ENCODE measurements around the gene ZNF219. TPM values are rescaled to one million over a fixed set of nuclear protein-coding genes. Genes with fewer than 3 reads are reported as not detected.

ZNF219 gene
- total and polyA plus RNA-seq, 2 of the 13 experiments (the other 11 are each of a cell fraction or from before 2014, with no cell fraction given), result 34.5 to 36.6 TPM

DNA sequence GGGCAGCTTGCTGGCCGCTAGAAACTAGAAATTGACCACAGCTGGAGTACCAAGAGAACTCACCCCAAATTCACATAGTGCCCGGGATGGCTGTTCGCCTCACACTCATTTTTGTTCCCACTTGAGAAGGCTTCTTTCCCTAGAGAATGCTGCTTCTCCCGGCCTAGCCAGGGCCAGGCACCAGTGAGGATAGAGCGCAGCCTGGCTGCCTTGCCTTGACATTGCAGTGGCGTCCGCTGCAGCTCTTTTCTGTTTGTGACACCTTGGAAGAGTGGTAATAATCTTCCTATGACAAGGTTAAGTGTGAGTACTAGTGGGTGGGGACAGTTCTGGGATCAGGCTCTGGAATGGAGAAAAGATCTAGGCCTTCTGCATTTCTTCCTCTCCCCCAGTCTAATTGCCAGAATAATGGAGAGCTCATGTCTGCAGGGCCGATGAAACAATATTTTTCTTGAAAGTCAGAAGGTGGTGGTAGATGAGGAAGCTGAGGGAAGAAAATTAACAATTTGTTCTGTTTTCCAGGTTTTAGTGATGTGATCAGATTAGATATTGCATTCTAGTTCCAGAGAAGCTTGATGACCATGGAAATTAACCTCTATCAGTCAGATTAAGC is 6.1 kb upstream of the ZNF219 start (continued):
- no peak for TF ChIP-seq ZBTB8A (CRISPR knock-in tag; IDR thresholded peaks at IDR 0.05; ENCODE audit: borderline replicate concordance, low read depth)
- no peak for TF ChIP-seq NR2F2 (IDR thresholded peaks at IDR 0.05; ENCODE audit: borderline replicate concordance, low read depth)
- TF ChIP-seq, protein P1, sequence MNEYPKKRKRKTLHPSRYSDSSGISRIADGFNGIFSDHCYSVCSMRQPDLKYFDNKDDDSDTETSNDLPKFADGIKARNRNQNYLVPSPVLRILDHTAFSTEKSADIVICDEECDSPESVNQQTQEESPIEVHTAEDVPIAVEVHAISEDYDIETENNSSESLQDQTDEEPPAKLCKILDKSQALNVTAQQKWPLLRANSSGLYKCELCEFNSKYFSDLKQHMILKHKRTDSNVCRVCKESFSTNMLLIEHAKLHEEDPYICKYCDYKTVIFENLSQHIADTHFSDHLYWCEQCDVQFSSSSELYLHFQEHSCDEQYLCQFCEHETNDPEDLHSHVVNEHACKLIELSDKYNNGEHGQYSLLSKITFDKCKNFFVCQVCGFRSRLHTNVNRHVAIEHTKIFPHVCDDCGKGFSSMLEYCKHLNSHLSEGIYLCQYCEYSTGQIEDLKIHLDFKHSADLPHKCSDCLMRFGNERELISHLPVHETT (CRISPR knock-in tag; conservative IDR thresholded peaks at IDR 0.05), result no peak
- TF ChIP-seq ZNF75D (CRISPR knock-in tag; IDR thresholded peaks at IDR 0.05; ENCODE audit: borderline replicate concordance), result no peak; the same call in 1 of the 2 replicates
- TF ChIP-seq, protein P2, sequence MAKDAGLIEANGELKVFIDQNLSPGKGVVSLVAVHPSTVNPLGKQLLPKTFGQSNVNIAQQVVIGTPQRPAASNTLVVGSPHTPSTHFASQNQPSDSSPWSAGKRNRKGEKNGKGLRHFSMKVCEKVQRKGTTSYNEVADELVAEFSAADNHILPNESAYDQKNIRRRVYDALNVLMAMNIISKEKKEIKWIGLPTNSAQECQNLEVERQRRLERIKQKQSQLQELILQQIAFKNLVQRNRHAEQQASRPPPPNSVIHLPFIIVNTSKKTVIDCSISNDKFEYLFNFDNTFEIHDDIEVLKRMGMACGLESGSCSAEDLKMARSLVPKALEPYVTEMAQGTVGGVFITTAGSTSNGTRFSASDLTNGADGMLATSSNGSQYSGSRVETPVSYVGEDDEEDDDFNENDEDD (CRISPR knock-in tag; IDR thresholded peaks at IDR 0.05; ENCODE audit: borderline replicate concordance), result no peak
- TF ChIP-seq MYC (CRISPR knock-in tag; IDR thresholded peaks at IDR 0.05; ENCODE audit: borderline replicate concordance), result no peak
- TF ChIP-seq, protein P3, sequence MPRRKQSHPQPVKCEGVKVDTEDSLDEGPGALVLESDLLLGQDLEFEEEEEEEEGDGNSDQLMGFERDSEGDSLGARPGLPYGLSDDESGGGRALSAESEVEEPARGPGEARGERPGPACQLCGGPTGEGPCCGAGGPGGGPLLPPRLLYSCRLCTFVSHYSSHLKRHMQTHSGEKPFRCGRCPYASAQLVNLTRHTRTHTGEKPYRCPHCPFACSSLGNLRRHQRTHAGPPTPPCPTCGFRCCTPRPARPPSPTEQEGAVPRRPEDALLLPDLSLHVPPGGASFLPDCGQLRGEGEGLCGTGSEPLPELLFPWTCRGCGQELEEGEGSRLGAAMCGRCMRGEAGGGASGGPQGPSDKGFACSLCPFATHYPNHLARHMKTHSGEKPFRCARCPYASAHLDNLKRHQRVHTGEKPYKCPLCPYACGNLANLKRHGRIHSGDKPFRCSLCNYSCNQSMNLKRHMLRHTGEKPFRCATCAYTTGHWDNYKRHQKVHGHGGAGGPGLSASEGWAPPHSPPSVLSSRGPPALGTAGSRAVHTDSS (CRISPR knock-in tag; conservative IDR thresholded peaks at IDR 0.05), result no peak
- no peak for TF ChIP-seq GFI1 (CRISPR knock-in tag; IDR thresholded peaks at IDR 0.05; ENCODE audit: borderline replicate concordance)
- no peak for TF ChIP-seq ZNF558 (CRISPR knock-in tag; IDR thresholded peaks at IDR 0.05; ENCODE audit: borderline replicate concordance)
- no peak for TF ChIP-seq ZNF205 (CRISPR knock-in tag; IDR thresholded peaks at IDR 0.05)
- no peak for TF ChIP-seq HNRNPK (IDR thresholded peaks at IDR 0.05; ENCODE audit: low read depth, low read length, poor library complexity, severe bottlenecking)
- TF ChIP-seq, protein P4, sequence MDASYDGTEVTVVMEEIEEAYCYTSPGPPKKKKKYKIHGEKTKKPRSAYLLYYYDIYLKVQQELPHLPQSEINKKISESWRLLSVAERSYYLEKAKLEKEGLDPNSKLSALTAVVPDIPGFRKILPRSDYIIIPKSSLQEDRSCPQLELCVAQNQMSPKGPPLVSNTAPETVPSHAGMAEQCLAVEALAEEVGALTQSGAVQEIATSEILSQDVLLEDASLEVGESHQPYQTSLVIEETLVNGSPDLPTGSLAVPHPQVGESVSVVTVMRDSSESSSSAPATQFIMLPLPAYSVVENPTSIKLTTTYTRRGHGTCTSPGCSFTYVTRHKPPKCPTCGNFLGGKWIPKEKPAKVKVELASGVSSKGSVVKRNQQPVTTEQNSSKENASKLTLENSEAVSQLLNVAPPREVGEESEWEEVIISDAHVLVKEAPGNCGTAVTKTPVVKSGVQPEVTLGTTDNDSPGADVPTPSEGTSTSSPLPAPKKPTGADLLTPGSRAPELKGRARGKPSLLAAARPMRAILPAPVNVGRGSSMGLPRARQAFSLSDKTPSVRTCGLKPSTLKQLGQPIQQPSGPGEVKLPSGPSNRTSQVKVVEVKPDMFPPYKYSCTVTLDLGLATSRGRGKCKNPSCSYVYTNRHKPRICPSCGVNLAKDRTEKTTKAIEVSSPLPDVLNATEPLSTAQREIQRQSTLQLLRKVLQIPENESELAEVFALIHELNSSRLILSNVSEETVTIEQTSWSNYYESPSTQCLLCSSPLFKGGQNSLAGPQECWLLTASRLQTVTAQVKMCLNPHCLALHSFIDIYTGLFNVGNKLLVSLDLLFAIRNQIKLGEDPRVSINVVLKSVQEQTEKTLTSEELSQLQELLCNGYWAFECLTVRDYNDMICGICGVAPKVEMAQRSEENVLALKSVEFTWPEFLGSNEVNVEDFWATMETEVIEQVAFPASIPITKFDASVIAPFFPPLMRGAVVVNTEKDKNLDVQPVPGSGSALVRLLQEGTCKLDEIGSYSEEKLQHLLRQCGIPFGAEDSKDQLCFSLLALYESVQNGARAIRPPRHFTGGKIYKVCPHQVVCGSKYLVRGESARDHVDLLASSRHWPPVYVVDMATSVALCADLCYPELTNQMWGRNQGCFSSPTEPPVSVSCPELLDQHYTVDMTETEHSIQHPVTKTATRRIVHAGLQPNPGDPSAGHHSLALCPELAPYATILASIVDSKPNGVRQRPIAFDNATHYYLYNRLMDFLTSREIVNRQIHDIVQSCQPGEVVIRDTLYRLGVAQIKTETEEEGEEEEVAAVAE (CRISPR knock-in tag; IDR thresholded peaks at IDR 0.05; ENCODE audit: borderline replicate concordance), result no peak
- no peak for TF ChIP-seq MTF2 (CRISPR knock-in tag; IDR thresholded peaks at IDR 0.05; ENCODE audit: borderline replicate concordance)
- TF ChIP-seq ZNF17 (CRISPR knock-in tag; IDR thresholded peaks at IDR 0.05), result no peak
- TF ChIP-seq EZH2 (conservative IDR thresholded peaks at IDR 0.05; ENCODE audit: low read depth, low read length), result no peak
- TF ChIP-seq ZC3H4 (CRISPR knock-in tag; IDR thresholded peaks at IDR 0.05; ENCODE audit: borderline replicate concordance), result 0 out of 2 replicates have a peak, but pooled peaks have one; percentile 53
- TF ChIP-seq, protein P5, sequence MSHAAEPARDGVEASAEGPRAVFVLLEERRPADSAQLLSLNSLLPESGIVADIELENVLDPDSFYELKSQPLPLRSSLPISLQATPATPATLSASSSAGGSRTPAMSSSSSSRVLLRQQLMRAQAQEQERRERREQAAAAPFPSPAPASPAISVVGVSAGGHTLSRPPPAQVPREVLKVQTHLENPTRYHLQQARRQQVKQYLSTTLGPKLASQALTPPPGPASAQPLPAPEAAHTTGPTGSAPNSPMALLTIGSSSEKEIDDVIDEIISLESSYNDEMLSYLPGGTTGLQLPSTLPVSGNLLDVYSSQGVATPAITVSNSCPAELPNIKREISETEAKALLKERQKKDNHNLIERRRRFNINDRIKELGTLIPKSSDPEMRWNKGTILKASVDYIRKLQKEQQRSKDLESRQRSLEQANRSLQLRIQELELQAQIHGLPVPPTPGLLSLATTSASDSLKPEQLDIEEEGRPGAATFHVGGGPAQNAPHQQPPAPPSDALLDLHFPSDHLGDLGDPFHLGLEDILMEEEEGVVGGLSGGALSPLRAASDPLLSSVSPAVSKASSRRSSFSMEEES (CRISPR knock-in tag; IDR thresholded peaks at IDR 0.05), result no peak

All from HepG2 (cell line).